ENCODE data around the gene WNK1. TPM values are rescaled to one million over a fixed set of nuclear protein-coding genes. Genes with fewer than 3 reads are reported as not detected.

The WNK1 gene
- total RNA-seq, 4 donors from 2014 or later = 168 to 223 (median 204) TPM

GRCh38 chr12:879641-880040 is 127.3 kb downstream of the WNK1 start:
- Histone ChIP-seq H3K27me3 (no peaks in the 10 kb centered on the region), H3K4me3 (no peak overlapping the region), H3K27ac (peak overlapping the region in 2 of 4 donors; percentile 36 to 48), H3K4me1 (no peaks in the 10 kb centered on the region), H3K36me3 (peaks cover 6 to 67% of the 10 kb centered on the region in 2 donors), H3K9me3 (no peaks in the 10 kb centered on the region)
- peak; percentile 42 to 90 for ATAC-seq
- in situ Hi-C loops (cut with MboI; ENCODE audit: low sequenced_read_pairs in 4 of 4) (no loop called here), intact Hi-C loops (cut with DNase I; ENCODE audit: low total_unique reads) (loop anchor here (5.0 kb wide), 1 partner anchor 48 kb away; no protein-coding TSS in a partner anchor)
- TF ChIP-seq CTCF (IDR thresholded peaks at IDR 0.05 in 4 of 5, conservative IDR thresholded peaks at IDR 0.05 in 1 of 5) (no peak), POLR2A (IDR thresholded peaks at IDR 0.05) (no peak)
- DNase-seq = peak in 1 of 2 donors; percentile 75

GRCh38 chr12:880656-881055 is 128.3 kb downstream of the WNK1 start:
- intact Hi-C loops (cut with DNase I; ENCODE audit: low total_unique reads) = loop anchor here (5.0 kb wide), 1 partner anchor 47 kb away; no protein-coding TSS in a partner anchor
- DNase-seq = no peak

GRCh38 chr12:884746-885414 is 132.5 kb downstream of the WNK1 start:
- in situ Hi-C loops (cut with MboI; ENCODE audit: low sequenced_read_pairs in 4 of 4) (no loop called here), intact Hi-C loops (cut with DNase I; ENCODE audit: low total_unique reads) (loop anchor here (5.0 kb wide), 1 partner anchor 42 kb away; no protein-coding TSS in a partner anchor)
- no peak overlapping the region for H3K4me3 ChIP-seq
- peaks cover 4 to 100% of the 10 kb centered on the region in 2 donors for H3K36me3 ChIP-seq
- no peaks in the 10 kb centered on the region for H3K27me3 ChIP-seq
- H3K27ac ChIP-seq = no peak overlapping the region
- no peaks in the 10 kb centered on the region for H3K9me3 ChIP-seq
- H3K4me1 ChIP-seq = no peaks in the 10 kb centered on the region
- no peak for ATAC-seq
- TF ChIP-seq POLR2A (IDR thresholded peaks at IDR 0.05) = no peak
- TF ChIP-seq CTCF (IDR thresholded peaks at IDR 0.05 in 4 of 5, conservative IDR thresholded peaks at IDR 0.05 in 1 of 5) = no peak
- DNase-seq = no peak

More at GRCh38 chr12:880656-881055, 128.3 kb downstream of the WNK1 start:
- no peak for ATAC-seq
- TF ChIP-seq POLR2A (IDR thresholded peaks at IDR 0.05) (no peak), CTCF (IDR thresholded peaks at IDR 0.05 in 4 of 5, conservative IDR thresholded peaks at IDR 0.05 in 1 of 5) (no peak)
- no peaks in the 10 kb centered on the region for H3K9me3 ChIP-seq
- peaks cover 6 to 77% of the 10 kb centered on the region in 2 donors for H3K36me3 ChIP-seq
- no peaks in the 10 kb centered on the region for H3K27me3 ChIP-seq
- no peaks in the 10 kb centered on the region for H3K4me1 ChIP-seq
- in situ Hi-C loops (cut with MboI; ENCODE audit: low sequenced_read_pairs in 4 of 4) = no loop called here
- H3K4me3 ChIP-seq = no peak overlapping the region
- no peak overlapping the region for H3K27ac ChIP-seq

- TF ChIP-seq CTCF (IDR thresholded peaks at IDR 0.05 in 4 of 5, conservative IDR thresholded peaks at IDR 0.05 in 1 of 5) (no peak), POLR2A (IDR thresholded peaks at IDR 0.05) (no peak)
- no peaks in the 10 kb centered on the region for H3K9me3 ChIP-seq
- peaks cover 4 to 100% of the 10 kb centered on the region in 2 donors for H3K36me3 ChIP-seq
- H3K4me3 ChIP-seq = no peak overlapping the region
- in situ Hi-C loops (cut with MboI; ENCODE audit: low sequenced_read_pairs in 4 of 4) = no loop called here
- intact Hi-C loops (cut with DNase I; ENCODE audit: low total_unique reads) = no loop called here
- H3K27me3 ChIP-seq = no peaks in the 10 kb centered on the region
- no peak overlapping the region for H3K27ac ChIP-seq
- no peak for ATAC-seq
- H3K4me1 ChIP-seq = no peaks in the 10 kb centered on the region
- no peak for DNase-seq
These were observed 133.3 kb downstream of the WNK1 start for GRCh38 chr12:885701-886100.

Measured in gastrocnemius medialis (tissue), 4 donors.